ENCODE measurements around the gene XPOT.

The XPOT gene

GRCh38 chr12:64404470-64405256 lies 471 bp downstream of the XPOT start:
- DNase-seq (ENCODE audit: low read depth) = peak; percentile 90
- TF ChIP-seq CTCF (conservative IDR thresholded peaks at IDR 0.05; ENCODE audit: low read depth, low read length) = no peak
- peak overlapping the region; percentile 99 for H3K4me3 ChIP-seq (ENCODE audit: low read depth, low read length)

GRCh38 chr12:64407342-64408223 lies 3.4 kb downstream of the XPOT start:
- no peak for DNase-seq (ENCODE audit: low read depth)
- TF ChIP-seq CTCF (conservative IDR thresholded peaks at IDR 0.05; ENCODE audit: low read depth, low read length) = no peak
- H3K4me3 ChIP-seq (ENCODE audit: low read depth, low read length) = no peak overlapping the region

DNA sequence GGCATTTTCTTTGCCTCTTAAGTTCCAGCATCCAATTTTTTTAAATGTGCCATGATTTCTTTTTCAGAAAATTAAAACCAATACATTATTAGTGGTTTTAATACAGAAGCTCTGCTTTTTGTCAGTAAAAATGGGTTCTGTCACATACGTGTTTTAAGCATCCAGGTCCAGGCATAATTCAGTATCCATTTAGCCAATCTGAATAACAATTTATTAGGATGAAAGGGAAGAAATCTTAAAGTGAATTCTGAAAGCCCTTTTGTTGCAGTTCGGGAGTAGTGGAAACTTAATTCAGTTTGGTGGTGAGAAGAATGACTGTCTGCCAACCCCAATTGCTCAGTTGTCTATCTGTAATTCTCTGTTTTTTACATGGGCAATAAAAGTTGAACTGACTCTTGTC lies 7.2 kb downstream of the XPOT start:
- DNase-seq (ENCODE audit: low read depth) = no peak
- no peak for TF ChIP-seq CTCF (conservative IDR thresholded peaks at IDR 0.05; ENCODE audit: low read depth, low read length)
- no peak overlapping the region for H3K4me3 ChIP-seq (ENCODE audit: low read depth, low read length)

- TF ChIP-seq CTCF (conservative IDR thresholded peaks at IDR 0.05; ENCODE audit: low read depth, low read length) = no peak
- DNase-seq (ENCODE audit: low read depth) = peak; percentile 26
- no peak overlapping the region for H3K4me3 ChIP-seq (ENCODE audit: low read depth, low read length)
Measured at GRCh38 chr12:64412459-64412858, 8.3 kb downstream of the XPOT start.

GRCh38 chr12:64413884-64414283 lies 9.7 kb downstream of the XPOT start:
- no peak for DNase-seq (ENCODE audit: low read depth)
- TF ChIP-seq CTCF (conservative IDR thresholded peaks at IDR 0.05; ENCODE audit: low read depth, low read length) = no peak

DNA sequence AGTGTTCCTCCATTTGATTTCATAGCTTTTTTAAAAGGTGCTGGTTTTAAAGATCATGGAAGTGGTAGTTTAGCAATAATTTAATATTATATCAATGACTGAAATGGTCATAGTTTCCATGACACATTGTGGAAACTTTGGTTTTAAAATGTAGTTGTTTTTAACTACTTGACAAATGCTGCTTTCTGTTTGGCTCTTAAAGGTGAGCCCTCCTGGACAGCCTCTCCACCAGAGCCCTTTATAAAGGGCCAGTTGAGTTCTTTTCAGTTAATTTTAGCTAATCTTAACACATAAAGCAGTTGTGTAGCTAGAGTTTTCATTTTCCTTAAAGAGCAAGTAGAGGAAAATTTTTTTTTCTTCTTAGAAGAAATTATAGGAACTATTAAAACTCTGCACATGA lies 14.0 kb downstream of the XPOT start:
- TF ChIP-seq CTCF (conservative IDR thresholded peaks at IDR 0.05; ENCODE audit: low read depth, low read length) = no peak
- no peak overlapping the region for H3K4me3 ChIP-seq (ENCODE audit: low read depth, low read length)
- no peak for DNase-seq (ENCODE audit: low read depth)

More at GRCh38 chr12:64413884-64414283, 9.7 kb downstream of the XPOT start:
- H3K4me3 ChIP-seq (ENCODE audit: low read depth, low read length) = no peak overlapping the region

Data from choroid plexus epithelial cell (primary cell).